ENCODE data around the gene TTLL11. TPM values are rescaled to one million over a fixed set of nuclear protein-coding genes. Genes with fewer than 3 reads are reported as not detected.
"Not testable (repeated sequence)": the region's sequence is repeated elsewhere in the genome, so short reads cannot be mapped to it uniquely, and the experiment has no call there.

TTLL11 gene
- total RNA-seq, 4 donors from 2014 or later = 3.2 to 11.8 (median 9.0) TPM

DNA sequence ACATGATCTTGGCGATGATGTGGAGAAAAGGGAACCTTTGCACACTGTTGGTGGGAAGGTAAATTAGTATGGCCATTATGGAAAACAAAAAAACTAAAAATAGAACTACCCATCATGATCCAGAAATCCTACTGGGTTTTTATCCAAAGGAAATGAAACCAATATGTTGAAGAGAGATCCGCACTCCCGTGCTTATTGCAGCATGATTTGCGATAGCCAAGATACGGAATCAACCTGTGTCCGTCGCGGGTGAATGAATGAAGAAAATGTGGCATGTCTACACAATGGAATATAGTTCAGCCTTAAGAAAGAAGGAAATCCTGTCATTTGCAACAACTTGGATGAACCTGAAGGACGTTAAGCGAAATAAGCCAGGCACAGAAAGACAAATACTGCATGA, 84.5 kb downstream of the TTLL11 start:
- H3K27me3 ChIP-seq = no peaks in the 10 kb centered on the region
- 86% methylated on average over 10 of the region's 10 CpGs for WGBS, 2 donors
- TF ChIP-seq, protein P1, sequence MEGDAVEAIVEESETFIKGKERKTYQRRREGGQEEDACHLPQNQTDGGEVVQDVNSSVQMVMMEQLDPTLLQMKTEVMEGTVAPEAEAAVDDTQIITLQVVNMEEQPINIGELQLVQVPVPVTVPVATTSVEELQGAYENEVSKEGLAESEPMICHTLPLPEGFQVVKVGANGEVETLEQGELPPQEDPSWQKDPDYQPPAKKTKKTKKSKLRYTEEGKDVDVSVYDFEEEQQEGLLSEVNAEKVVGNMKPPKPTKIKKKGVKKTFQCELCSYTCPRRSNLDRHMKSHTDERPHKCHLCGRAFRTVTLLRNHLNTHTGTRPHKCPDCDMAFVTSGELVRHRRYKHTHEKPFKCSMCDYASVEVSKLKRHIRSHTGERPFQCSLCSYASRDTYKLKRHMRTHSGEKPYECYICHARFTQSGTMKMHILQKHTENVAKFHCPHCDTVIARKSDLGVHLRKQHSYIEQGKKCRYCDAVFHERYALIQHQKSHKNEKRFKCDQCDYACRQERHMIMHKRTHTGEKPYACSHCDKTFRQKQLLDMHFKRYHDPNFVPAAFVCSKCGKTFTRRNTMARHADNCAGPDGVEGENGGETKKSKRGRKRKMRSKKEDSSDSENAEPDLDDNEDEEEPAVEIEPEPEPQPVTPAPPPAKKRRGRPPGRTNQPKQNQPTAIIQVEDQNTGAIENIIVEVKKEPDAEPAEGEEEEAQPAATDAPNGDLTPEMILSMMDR (IDR thresholded peaks at IDR 0.05) = no peak
- no peak for TF ChIP-seq POLR2A (IDR thresholded peaks at IDR 0.05)
- H3K27ac ChIP-seq = no peak overlapping the region
- DNase-seq = no peak
- intact Hi-C loops (cut with DNase I) = no loop called here
- no peaks in the 10 kb centered on the region for H3K4me1 ChIP-seq
- no peaks in the 10 kb centered on the region for H3K9me3 ChIP-seq
- H3K4me3 ChIP-seq = no peak overlapping the region
- H3K36me3 ChIP-seq = no peaks in the 10 kb centered on the region

DNA sequence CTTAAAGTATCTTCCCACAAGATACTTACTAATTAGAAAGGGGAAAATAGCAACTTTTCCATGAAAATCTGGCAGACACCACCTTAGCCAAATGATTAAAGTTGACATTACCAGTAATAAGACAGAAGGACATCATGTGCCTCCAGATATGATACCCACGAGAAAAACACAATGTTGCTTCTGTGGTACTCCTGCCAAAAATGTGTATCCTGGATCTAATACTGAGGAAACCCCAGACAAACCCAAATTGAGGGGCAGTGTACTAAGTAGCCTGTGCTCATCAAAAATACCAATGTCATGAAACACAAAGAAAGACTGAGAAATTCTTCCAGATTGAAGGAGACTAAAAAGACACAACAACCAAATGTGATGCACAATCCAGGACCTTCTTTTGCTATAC, 85.3 kb downstream of the TTLL11 start:
- H3K4me3 ChIP-seq = no peak overlapping the region
- H3K27ac ChIP-seq = no peak overlapping the region
- no peaks in the 10 kb centered on the region for H3K27me3 ChIP-seq
- intact Hi-C loops (cut with DNase I) = no loop called here
- no peaks in the 10 kb centered on the region for H3K4me1 ChIP-seq
- WGBS, 2 donors = 43 to 54% methylated on average over 1 of the region's 1 CpG
- H3K36me3 ChIP-seq = no peaks in the 10 kb centered on the region
- no peaks in the 10 kb centered on the region for H3K9me3 ChIP-seq
- DNase-seq = no peak
- TF ChIP-seq, protein P1 (IDR thresholded peaks at IDR 0.05) = no peak
- TF ChIP-seq POLR2A (IDR thresholded peaks at IDR 0.05) = no peak

DNA sequence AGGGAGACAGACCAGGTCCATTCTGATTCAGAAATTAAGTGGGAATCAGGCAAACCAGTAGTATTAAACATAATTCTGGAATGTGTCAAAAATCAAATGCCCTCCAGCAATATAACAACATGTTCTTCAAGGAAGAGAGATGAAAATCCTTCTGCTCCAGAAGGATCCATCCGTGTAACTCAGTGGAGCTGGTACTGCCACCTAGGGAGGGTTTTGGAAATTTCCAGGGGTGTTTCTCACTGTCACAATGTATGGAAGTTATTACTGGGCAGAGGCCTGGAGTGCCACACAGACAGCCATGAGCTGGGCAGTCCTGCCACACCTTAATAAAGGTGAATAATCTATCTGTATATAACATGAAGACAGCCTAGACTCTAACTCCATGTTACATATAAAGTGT, 87.5 kb downstream of the TTLL11 start:
- TF ChIP-seq, protein P1 (IDR thresholded peaks at IDR 0.05) = peak in 4 of 6 experiments; percentile 10 to 55 (median 20)
- no peak for TF ChIP-seq POLR2A (IDR thresholded peaks at IDR 0.05)
- H3K4me1 ChIP-seq = peaks cover 6 to 18% (median 13%) of the 10 kb centered on the region in 3 donors
- intact Hi-C loops (cut with DNase I) = no loop called here
- no peaks in the 10 kb centered on the region for H3K36me3 ChIP-seq
- H3K27ac ChIP-seq = no peak overlapping the region
- no peaks in the 10 kb centered on the region for H3K27me3 ChIP-seq
- H3K4me3 ChIP-seq = no peak overlapping the region
- DNase-seq = no peak
- 29 to 50% methylated on average over 1 of the region's 1 CpG for WGBS, 2 donors
- H3K9me3 ChIP-seq = no peaks in the 10 kb centered on the region

DNA sequence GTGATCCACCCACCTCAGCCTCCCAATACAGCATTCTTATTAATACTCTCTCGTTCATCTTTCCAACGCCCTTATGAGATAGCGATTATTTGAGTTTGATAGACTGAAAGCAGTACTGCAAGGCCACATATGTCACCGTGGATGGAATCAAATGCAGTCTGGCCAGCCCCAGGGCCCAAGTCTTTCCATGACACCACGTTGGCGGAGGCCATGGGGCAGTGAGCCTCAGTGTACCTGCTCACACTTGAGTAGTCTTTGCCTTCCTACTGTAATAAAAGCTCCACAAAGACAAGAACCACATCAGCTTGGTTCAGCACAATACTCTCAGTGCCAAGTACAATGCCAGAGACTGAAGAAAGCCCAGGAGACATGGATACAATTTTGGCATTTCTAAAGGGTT, 88.5 kb downstream of the TTLL11 start:
- Histone ChIP-seq H3K27ac (no peak overlapping the region), H3K4me1 (peaks cover 6 to 18% (median 13%) of the 10 kb centered on the region in 3 donors), H3K36me3 (no peaks in the 10 kb centered on the region), H3K4me3 (no peak overlapping the region), H3K27me3 (no peaks in the 10 kb centered on the region), H3K9me3 (no peaks in the 10 kb centered on the region)
- 88 to 100% methylated on average over 6 of the region's 6 CpGs for WGBS, 2 donors
- no peak for DNase-seq
- no peak for TF ChIP-seq POLR2A (IDR thresholded peaks at IDR 0.05)
- TF ChIP-seq, protein P1 (IDR thresholded peaks at IDR 0.05) = no peak
- intact Hi-C loops (cut with DNase I) = no loop called here

DNA sequence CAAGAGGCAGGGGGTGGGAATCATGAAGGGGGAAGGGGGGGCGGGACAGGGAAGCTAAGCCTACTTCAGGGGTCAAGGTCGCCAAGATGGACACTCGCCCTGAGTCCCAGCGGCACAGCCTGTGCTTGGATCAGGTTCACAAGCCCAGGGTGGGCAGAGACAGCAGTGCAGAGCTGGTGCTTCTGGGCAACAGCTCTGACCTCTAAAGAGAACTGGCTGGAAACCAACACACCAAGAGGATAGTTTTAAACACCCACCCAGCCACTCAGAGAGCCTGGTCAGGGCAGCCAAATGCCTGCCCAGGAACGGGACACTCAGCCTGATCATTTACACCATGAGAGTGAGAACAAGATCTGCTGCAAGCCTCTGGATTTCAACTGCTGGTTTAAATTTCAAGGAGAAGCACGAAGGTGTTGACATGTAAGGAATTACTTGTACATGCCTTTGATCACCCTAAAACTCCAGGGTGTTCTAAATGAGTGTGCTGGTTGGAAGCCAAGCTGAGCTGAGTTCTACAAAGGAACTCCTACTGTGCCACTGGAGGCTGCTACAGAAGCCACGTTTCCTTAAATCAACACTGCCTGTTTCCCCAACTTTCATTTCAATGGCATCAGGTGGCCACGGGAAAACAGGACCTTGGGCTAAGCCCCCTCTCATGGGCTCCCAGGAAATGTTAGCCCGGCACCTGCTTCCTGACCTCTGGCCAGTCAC, 91.5 kb downstream of the TTLL11 start:
- TF ChIP-seq, protein P1 (IDR thresholded peaks at IDR 0.05) = no peak
- TF ChIP-seq POLR2A (IDR thresholded peaks at IDR 0.05) = no peak
- Histone ChIP-seq H3K9me3 (no peaks in the 10 kb centered on the region), H3K4me3 (no peak overlapping the region), H3K36me3 (no peaks in the 10 kb centered on the region), H3K27me3 (no peaks in the 10 kb centered on the region), H3K4me1 (peaks cover 6 to 27% (median 13%) of the 10 kb centered on the region in 3 donors), H3K27ac (peak overlapping the region in 2 of 4 donors; percentile 18 to 24)
- 43 to 45% methylated on average over 4 to 7 of the region's 9 CpGs for WGBS, 2 donors
- intact Hi-C loops (cut with DNase I) = no loop called here
- no peak for DNase-seq

DNA sequence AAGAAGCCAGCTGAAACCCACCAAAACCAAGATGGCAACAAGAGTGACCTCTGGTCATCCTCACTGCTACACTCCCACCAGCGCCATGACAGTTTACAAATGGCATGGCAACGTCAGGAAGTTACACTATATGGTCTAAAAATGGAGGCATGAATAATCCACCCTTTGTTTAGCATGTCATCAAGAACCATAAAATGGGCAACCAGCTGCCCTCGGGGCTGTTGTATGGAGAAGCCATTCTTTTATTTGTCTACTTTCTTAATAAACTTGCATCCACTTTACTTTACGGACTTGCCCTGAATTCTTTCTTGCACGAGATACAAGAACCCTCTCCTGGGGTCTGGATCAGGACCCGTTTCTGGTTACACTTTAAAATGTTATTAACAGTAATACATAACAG, 92.6 kb downstream of the TTLL11 start:
- H3K36me3 ChIP-seq; H3K4me3 ChIP-seq; H3K9me3 ChIP-seq; H3K27me3 ChIP-seq; DNase-seq; H3K27ac ChIP-seq; intact Hi-C loops (cut with DNase I): not testable (repeated sequence)
- peaks cover 6 to 27% (median 13%) of the 10 kb centered on the region in 3 donors for H3K4me1 ChIP-seq
- 74 to 89% methylated on average over 6 of the region's 6 CpGs for whole genome bisulfite sequencing, 2 donors
